ENCODE results near the gene KCNJ4. TPM values are rescaled to one million over a fixed set of nuclear protein-coding genes. Genes with fewer than 3 reads are reported as not detected.

Gene KCNJ4
- total RNA-seq, 4 donors from 2014 or later = not detected

GRCh38 chr22:38442967-38443627 lies 11.9 kb downstream of the KCNJ4 start:
- no peak for TF ChIP-seq CTCF (IDR thresholded peaks at IDR 0.05; ENCODE audit: low read depth)

- no peak for TF ChIP-seq CTCF (IDR thresholded peaks at IDR 0.05; ENCODE audit: low read depth)
Observed at GRCh38 chr22:38441620-38442287, 13.2 kb downstream of the KCNJ4 start.

- no peak for TF ChIP-seq CTCF (IDR thresholded peaks at IDR 0.05; ENCODE audit: low read depth)
Observed at GRCh38 chr22:38440747-38441350, 14.2 kb downstream of the KCNJ4 start.

- no peak for TF ChIP-seq CTCF (IDR thresholded peaks at IDR 0.05; ENCODE audit: low read depth)
Observed at GRCh38 chr22:38437416-38437815, 17.6 kb downstream of the KCNJ4 start.

GRCh38 chr22:38436629-38437395 lies 18.2 kb downstream of the KCNJ4 start:
- TF ChIP-seq CTCF (IDR thresholded peaks at IDR 0.05; ENCODE audit: low read depth) = no peak

- TF ChIP-seq CTCF (IDR thresholded peaks at IDR 0.05; ENCODE audit: low read depth) = no peak
Observed at GRCh38 chr22:38435965-38436364, 19.0 kb downstream of the KCNJ4 start.

- no peak for TF ChIP-seq CTCF (IDR thresholded peaks at IDR 0.05; ENCODE audit: low read depth)
Observed at GRCh38 chr22:38435010-38435409, 20.0 kb downstream of the KCNJ4 start.
